HG03342 (cell line): ENCODE results near the gene SRP54.
A peak's percentile ranks its signal among the peaks of the same experiment; 100 is the strongest.
"Not testable (repeated sequence)": the region's sequence is repeated elsewhere in the genome, so short reads cannot be mapped to it uniquely, and the experiment has no call there.

ENCODE experiments used
- ATAC-seq: cut with Tn5 transposase; IDR thresholded peaks from one replicate; pipeline ENCODE4 v1.9.1; 2021; ENCODE audit warnings: mild to moderate bottlenecking, moderate library complexity; ENCODE audit not compliant: unreplicated experiment

SRP54 gene

DNA sequence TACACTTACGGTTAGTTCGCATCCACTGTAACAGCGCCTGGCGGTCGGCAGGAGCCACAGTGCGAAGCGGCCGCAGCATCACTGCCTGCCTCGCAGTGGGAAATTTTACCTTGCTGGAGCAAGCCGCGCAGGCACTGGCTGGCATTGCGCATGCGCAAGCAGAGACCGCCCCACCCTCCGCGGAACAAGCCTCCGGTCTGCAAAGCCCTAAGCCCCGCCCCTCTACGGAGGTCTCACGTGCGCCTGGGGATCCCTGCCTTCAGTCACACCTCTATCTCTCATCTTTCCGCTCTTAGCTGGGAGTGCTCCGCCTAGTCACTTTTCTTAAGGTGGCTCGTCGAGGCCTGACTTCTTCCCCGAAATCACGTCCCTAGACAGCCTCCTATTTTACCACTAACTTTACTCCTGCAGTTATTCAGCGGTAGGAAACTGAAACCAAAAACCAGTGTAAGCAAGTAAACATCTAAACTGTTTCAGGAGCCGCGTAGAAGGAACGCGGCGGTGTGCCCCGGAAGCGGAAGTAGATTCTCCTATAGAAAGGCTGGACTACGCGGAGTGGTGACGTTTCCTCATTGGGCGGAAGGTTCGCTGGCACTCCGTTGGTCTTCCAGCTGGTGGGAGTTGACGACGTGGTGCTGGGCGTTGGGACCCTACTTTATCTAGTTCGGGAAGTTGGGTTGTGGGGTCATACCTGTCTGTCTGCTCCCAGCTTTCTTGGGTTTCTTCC, at the start of gene SRP54:
TSS of gene SRP54 (plus strand) at position 572 of the 727 bp plus-strand sequence. CDS start 13,718 bp downstream, outside the sequence.
- peak; percentile 84 for ATAC-seq

- no peak for ATAC-seq
Measured at GRCh38 chr14:34933301-34933700, 49.5 kb upstream of the SRP54 start.

- ATAC-seq, result no peak
Measured at GRCh38 chr14:34935488-34935887, 47.3 kb upstream of the SRP54 start.

DNA sequence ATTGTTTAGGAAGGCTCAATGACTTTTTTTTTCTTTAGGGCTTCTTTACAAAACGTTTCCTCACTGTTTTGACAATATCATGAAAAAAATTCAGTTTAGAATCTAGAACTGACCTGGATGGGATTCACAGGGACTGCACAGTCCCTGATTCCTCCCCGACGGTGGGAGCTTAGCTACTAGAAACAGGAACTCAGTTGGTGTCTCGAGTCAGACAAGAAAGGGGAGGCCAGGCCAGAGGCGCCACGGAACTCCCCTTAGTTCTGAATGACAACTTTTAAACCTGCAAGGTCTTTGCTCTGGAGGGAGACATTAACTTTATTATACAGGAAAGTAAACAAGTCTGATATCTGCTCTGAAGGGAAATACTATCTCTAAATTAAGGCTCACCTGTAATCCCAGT, 45.4 kb upstream of the SRP54 start:
- no peak for ATAC-seq

GRCh38 chr14:34937876-34938275, 44.9 kb upstream of the SRP54 start:
- no peak for ATAC-seq

GRCh38 chr14:34943506-34943905, 39.3 kb upstream of the SRP54 start:
- no peak for ATAC-seq

DNA sequence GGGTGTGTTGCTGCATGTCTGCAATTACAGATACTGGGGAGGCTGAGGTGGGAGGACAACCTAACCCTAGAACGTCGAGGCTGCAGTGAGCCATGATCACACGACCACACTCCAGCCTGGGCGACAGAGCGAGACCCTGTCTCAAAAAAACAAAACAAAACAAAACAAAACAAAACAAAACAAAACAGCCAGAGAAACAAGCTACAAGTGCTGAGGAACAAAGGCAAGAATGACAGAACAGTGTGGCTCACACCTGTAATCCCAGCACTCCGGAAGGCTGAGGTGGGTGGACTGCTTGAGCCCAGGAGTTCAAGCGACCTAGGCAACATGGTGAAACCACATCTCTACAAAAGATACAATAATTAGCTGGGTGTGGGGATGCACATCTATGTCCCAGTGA, 38.0 kb upstream of the SRP54 start:
- no peak for ATAC-seq

- ATAC-seq, result no peak
Measured at GRCh38 chr14:34946699-34947098, 36.1 kb upstream of the SRP54 start.

- ATAC-seq, result no peak
Measured at GRCh38 chr14:34951286-34951685, 31.5 kb upstream of the SRP54 start.

DNA sequence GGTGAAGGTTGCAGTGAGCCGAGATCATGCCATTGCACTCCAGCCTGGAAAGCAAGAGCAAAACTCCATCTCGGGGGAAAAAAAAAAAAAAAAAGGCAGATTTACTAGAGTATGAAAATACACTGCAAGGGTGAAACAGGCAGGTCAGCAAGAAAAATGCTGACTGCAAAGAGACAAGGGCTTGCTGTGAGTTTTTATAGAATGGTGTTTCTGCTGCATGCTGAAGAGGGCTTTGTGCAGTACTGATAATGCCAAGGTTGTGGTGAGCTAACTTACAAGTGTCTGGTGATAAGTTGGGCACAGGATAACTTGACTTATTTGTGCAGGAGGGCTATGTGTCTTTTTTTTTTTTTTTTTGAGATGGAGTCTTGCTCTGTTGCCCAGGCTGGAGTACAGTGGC, 25.9 kb upstream of the SRP54 start:
- ATAC-seq, result no peak

- ATAC-seq, result no peak
Measured at GRCh38 chr14:34957771-34958286, 25.0 kb upstream of the SRP54 start.

GRCh38 chr14:34962106-34962505, 20.7 kb upstream of the SRP54 start:
- ATAC-seq, result not testable (repeated sequence)

DNA sequence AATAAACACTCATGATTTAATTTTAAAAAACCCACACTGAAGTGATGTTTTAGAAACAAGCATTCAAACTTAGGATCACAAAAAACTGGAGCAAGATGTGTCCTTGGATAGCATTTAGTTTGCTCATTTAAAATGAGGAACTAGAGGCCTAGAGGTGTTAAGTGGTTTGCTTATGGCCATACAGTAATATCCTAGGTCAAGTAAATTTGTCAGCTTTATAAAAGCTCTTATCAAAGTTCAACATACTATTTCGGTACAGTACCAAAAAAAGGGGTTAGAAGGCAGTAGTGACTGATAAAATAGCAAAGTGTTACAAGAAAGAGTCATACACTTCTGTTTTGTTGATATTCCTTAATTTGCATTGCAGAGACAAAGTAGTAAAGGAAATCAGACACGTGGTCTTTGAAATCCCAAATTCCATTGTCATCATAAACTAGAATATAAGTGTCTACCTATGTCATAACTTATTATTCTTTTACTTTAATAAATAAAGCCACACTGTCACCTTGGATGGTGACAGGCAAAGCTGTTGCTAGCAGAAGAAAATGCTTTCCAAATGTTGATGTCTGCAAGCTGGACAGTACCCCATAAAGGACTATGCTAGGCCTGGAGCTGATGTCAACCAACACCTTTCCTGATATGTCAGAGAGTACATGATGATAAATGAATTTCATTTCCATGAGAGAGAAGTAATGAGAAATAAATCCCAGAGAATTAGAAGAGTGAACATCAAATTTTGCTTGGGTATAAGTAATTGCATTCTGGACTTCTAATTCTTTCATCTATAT, 17.6 kb upstream of the SRP54 start:
- ATAC-seq, result no peak

DNA sequence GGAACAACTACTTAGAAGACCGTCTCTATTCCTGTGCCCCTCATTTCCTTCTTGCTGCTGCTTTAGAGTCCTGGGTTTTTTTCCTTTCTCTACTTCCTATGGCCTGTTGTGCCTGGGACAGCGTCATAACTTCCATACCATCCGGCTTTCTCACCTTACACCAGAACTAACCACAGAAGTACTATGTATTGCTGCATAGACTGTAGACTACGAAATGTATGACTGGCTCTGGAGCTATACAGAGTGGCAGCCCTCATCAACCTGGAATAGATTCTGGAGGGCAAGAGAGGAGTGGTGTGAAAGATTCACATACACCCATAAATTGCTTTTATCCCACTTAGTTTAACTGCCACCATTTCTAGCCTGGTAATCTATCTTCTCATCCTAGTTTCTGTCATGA, 16.9 kb upstream of the SRP54 start:
- ATAC-seq, result no peak

GRCh38 chr14:34966413-34966812, 16.4 kb upstream of the SRP54 start:
- no peak for ATAC-seq

- ATAC-seq, result no peak
Measured at GRCh38 chr14:34970665-34971064, 12.1 kb upstream of the SRP54 start.

DNA sequence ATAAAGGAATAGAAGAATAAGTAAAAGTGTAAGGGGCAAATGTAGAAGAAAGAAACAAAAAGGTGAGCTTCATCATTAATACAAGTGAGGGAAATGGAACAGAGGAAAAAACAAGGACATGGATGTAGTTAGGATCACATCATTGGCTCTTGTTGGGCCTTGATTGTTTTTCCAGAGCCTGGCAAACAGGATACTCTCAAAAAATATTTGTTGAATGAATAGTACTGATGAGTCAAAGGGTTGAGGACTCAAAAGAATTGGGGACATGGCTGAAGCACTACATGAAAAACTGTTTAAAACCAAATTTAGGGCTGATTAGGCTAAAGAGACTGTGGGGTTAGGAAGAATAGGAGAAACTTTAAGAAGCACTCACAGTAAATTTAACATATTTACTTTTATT, 11.4 kb upstream of the SRP54 start:
- no peak for ATAC-seq

DNA sequence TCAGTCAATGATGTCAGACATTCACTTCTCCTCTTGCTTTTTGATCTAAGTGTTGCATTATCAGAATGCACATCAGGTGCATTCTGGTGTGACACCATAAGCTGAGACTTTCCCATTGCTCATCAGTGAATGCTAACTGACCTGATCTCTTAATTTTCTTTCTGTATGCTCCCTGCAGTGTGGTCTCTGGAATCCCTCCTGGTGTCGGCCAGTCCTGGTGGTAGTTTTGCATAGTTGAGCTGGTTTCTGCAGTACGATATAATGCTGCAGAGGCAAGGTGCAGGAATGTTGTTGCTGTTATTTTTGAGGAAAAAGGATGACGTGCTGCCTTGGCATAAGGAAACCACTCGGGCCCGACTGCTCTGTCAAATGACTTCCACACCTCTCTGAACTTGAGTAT, 11.0 kb upstream of the SRP54 start:
- no peak for ATAC-seq

- no peak for ATAC-seq
Measured at GRCh38 chr14:34978444-34978843, 4.3 kb upstream of the SRP54 start.

GRCh38 chr14:34980337-34980900, 2.4 kb upstream of the SRP54 start:
- no peak for ATAC-seq

- ATAC-seq, result peak; percentile 6
Measured at GRCh38 chr14:34981743-34982420, 910 bp upstream of the SRP54 start.
